Islet precursor cell (in vitro differentiated cells): ENCODE measurements around the gene NFAT5.

Experiments used
- DNase-seq: peaks from one replicate; pipeline ENCODE4 v3.0.0-alpha.2; 2018

NFAT5 gene

DNA sequence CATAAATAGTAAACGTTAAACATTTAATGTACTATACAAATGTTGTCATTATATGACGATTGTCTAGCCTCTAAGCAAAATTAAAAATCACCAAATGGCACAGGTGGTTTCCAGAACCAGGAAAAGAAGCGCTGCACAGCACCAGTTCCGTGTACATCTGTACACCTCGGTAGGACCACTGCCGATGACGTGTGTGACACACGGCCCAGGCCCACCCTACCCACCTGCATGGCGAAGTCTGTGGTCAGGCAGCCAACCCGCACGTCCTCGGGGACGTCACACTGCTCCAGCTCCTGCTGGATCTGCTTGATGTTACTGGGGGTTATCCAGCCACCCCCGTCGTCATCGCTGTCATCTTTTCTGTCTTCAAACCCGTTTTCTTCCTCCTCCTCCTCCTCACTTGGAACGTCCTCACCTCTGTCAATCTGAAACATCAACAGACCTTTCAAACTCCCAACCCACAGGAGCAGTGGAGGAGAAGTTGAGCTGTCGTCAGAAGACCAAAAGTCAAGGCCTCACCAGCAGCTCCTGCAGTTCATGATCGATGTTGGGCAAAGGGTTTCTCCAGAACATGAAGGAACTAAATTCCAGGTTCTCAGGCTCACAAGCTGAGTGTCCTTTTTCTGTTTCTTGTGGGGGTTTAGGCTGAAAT lies 183.1 kb downstream of the NFAT5 start:
- no peak for DNase-seq

DNA sequence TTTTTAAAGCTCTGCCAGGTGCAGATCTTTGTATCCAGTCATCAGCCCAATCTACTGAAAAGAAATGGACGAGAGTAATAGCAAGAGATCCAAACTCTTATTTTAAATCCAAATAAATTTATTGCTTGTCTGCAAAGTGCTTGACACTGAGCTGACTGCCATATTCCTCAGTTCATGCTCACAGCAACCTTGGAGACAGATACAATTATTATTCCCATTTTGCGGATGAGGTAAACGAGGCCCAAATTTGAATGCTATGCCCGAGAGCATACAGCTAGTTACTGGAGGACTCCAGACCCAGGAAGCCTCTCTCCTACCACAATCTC lies 188.3 kb downstream of the NFAT5 start:
- DNase-seq, result no peak
